ENCODE measurements around the gene CALCOCO2. TPM values are rescaled to one million over a fixed set of nuclear protein-coding genes. Genes with fewer than 3 reads are reported as not detected.

CALCOCO2 gene
- total and polyA plus RNA-seq, 4 donors, result 23.0 to 64.9 (median 44.0) TPM

GRCh38 chr17:48892940-48893645 is 62.3 kb downstream of the CALCOCO2 start:
- no peak for DNase-seq (ENCODE audit: low spot score)
- H3K4me1 ChIP-seq (ENCODE audit: control insufficient read depth in 4 of 4, insufficient read depth in 4 of 4, low read length in 3 of 4), result peaks cover 0 to 16% (median 12%) of the 10 kb centered on the region in 4 donors
- no peaks in the 10 kb centered on the region for H3K27me3 ChIP-seq (ENCODE audit: control insufficient read depth in 4 of 4, insufficient read depth in 4 of 4, low read length in 3 of 4)
- TF ChIP-seq MAX (IDR thresholded peaks at IDR 0.05), result no peak
- TF ChIP-seq HNF4A (conservative IDR thresholded peaks at IDR 0.05), result no peak
- no peak for TF ChIP-seq HNF4G (IDR thresholded peaks at IDR 0.05)
- TF ChIP-seq ATF3 (IDR thresholded peaks at IDR 0.05), result no peak
- TF ChIP-seq TAF1 (conservative IDR thresholded peaks at IDR 0.05), result no peak
- TF ChIP-seq JUND (IDR thresholded peaks at IDR 0.05), result no peak
- no peak for TF ChIP-seq ZBTB33 (IDR thresholded peaks at IDR 0.05)
- TF ChIP-seq FOXA2 (IDR thresholded peaks at IDR 0.05), result no peak
- no peak for TF ChIP-seq REST (IDR thresholded peaks at IDR 0.05)
- TF ChIP-seq FOXA1 (IDR thresholded peaks at IDR 0.05), result no peak
- no peak for TF ChIP-seq SP1 (IDR thresholded peaks at IDR 0.05)
- TF ChIP-seq EGR1 (IDR thresholded peaks at IDR 0.05; ENCODE audit: low read depth in 2 of 2), result no peak
- TF ChIP-seq GABPA (IDR thresholded peaks at IDR 0.05 in 1 of 2, conservative IDR thresholded peaks at IDR 0.05 in 1 of 2), result no peak
- TF ChIP-seq NR2F2 (IDR thresholded peaks at IDR 0.05), result no peak
- TF ChIP-seq RXRA (IDR thresholded peaks at IDR 0.05), result no peak
- peaks cover 3 to 19% (median 12%) of the 10 kb centered on the region in 4 donors for H3K36me3 ChIP-seq (ENCODE audit: control insufficient read depth in 4 of 4, insufficient read depth in 3 of 4, low read depth in 1 of 4, low read length in 3 of 4)
- H3K9me3 ChIP-seq (ENCODE audit: control insufficient read depth in 4 of 4, low read length in 3 of 4), result no peaks in the 10 kb centered on the region
- 2% methylated on average over 24 of the region's 24 CpGs for WGBS
- peak overlapping the region; percentile 84 to 90 for H3K9ac ChIP-seq (ENCODE audit: low read depth in 1 of 2, low read length in 2 of 2)
- peak overlapping the region; percentile 76 to 77 for H3K27ac ChIP-seq (ENCODE audit: low read depth in 1 of 2, low read length in 2 of 2)
- peak overlapping the region; percentile 69 to 95 (median 89) for H3K4me3 ChIP-seq (ENCODE audit: low read depth in 1 of 3, low read length in 3 of 3)

- H3K27me3 ChIP-seq (ENCODE audit: control insufficient read depth in 4 of 4, insufficient read depth in 4 of 4, low read length in 3 of 4), result no peaks in the 10 kb centered on the region
- no peak overlapping the region for H3K27ac ChIP-seq (ENCODE audit: low read depth in 1 of 2, low read length in 2 of 2)
- H3K9ac ChIP-seq (ENCODE audit: low read depth in 1 of 2, low read length in 2 of 2), result peak overlapping the region in 1 of 2 donors; percentile 0
- peaks cover 3 to 22% (median 12%) of the 10 kb centered on the region in 4 donors for H3K36me3 ChIP-seq (ENCODE audit: control insufficient read depth in 4 of 4, insufficient read depth in 3 of 4, low read depth in 1 of 4, low read length in 3 of 4)
- WGBS, result 68% methylated on average over 5 of the region's 5 CpGs
- H3K4me3 ChIP-seq (ENCODE audit: low read depth in 1 of 3, low read length in 3 of 3), result peak overlapping the region; percentile 69 to 95 (median 89)
- H3K9me3 ChIP-seq (ENCODE audit: control insufficient read depth in 4 of 4, low read length in 3 of 4), result no peaks in the 10 kb centered on the region
- DNase-seq (ENCODE audit: low spot score), result no peak
- no peak for TF ChIP-seq EGR1 (IDR thresholded peaks at IDR 0.05; ENCODE audit: low read depth in 2 of 2)
- no peak for TF ChIP-seq GABPA (IDR thresholded peaks at IDR 0.05 in 1 of 2, conservative IDR thresholded peaks at IDR 0.05 in 1 of 2)
- peaks cover 0 to 16% (median 12%) of the 10 kb centered on the region in 4 donors for H3K4me1 ChIP-seq (ENCODE audit: control insufficient read depth in 4 of 4, insufficient read depth in 4 of 4, low read length in 3 of 4)
Observed at GRCh38 chr17:48893646-48894508, 63.0 kb downstream of the CALCOCO2 start.

All from liver (tissue), 9 donors.